NCI-H128 (cell line): ENCODE data around the gene OR2A1.
"Not testable (repeated sequence)": the region's sequence is repeated elsewhere in the genome, so short reads cannot be mapped to it uniquely, and the experiment has no call there.

Source experiments
- DNase-seq: peaks from one replicate; lab custom pipeline; 2025; ENCODE audit not compliant: unreplicated experiment; lab: John Stamatoyannopoulos, UW

OR2A1 gene, protein sequence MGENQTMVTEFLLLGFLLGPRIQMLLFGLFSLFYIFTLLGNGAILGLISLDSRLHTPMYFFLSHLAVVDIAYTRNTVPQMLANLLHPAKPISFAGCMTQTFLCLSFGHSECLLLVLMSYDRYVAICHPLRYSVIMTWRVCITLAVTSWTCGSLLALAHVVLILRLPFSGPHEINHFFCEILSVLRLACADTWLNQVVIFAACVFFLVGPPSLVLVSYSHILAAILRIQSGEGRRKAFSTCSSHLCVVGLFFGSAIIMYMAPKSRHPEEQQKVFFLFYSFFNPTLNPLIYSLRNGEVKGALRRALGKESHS

DNA sequence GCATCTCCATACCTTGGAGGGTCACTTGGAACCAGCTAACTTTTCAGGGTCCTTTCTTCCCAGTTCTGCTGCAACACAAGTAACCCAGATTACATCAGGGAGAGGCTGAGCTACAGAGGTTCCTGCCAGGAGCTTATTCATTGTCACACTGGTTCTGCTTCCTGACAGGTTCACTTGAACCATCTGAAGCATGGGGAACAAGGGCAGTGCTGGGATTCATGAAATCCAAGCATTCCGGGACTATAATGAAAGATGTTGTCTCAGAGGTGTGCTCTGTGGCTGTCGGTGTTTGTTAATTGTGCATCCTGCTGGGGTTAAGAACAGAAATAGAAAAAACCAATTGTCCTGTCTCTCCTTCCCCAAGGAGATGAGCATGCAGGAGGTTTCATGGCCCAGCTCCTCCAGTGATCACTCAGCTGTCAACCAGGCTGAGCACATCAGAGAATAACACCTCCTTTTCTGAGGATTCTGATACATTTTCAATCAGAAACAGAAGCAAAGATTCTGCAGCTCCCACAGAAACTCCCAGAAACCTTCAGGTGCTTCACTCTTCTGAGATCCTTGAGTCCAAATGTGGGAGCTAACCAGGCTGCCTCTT is at the start of gene OR2A1:
OR2A1 (plus strand) TSS at position 548 of the 598 bp plus-strand sequence. CDS start 5,706 bp downstream, outside the sequence.
- DNase-seq: not testable (repeated sequence)

DNA sequence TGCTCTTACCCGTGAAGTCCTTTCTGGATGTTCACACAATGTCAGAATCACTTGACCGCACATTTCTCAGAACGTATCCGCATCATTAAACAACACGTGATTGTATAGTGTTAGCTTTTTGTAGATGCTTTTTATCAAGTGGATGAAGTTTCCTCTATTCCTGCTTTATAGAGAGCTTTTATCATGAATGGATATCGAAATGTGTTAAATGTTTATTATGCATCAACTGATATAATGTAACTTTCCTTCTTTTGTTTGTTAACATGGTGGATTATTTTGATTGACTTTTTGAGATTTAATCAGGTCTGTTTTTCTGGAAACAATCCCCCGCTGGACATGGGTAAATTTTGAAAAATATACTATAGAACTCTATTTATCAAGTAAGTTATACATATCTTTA is 47.5 kb upstream of the OR2A1 start, which contains the start of gene OR2A7:
OR2A7 (minus strand) TSS at position 101 of the 400 bp plus-strand sequence. CDS start 5,164 bp downstream, outside the sequence.
- DNase-seq: not testable (repeated sequence)

- DNase-seq: not testable (repeated sequence)
These were observed 43.0 kb upstream of the OR2A1 start, which contains the start of gene CTAGE8 for GRCh38 chr7:144269188-144269587. CTAGE8 (minus strand) TSS chr7:144269288; CDS start chr7:144269250, 38 bp downstream.

DNA sequence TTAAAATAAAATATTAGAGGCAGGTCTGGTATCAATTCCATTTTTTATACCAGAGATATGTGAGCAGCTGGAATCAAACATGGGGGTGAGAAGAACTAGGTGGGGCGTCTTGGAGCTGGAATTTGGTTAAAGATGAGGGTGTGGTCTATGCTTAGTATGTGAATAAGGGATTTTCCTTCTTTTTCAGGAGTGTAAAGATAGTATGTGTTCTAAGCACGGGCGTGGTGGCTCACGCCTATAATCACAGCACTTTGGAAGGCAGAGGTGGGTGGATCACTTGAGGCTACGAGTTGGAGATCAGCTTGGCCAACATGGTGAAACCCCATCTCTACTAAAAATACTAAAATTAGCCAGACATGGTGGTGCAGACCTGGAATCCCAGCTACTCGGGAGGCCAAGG is 36.9 kb upstream of the OR2A1 start:
- DNase-seq: not testable (repeated sequence)

GRCh38 chr7:144280010-144280409 is 32.2 kb upstream of the OR2A1 start:
- not testable (repeated sequence) for DNase-seq

GRCh38 chr7:144281981-144282380 is 30.2 kb upstream of the OR2A1 start:
- not testable (repeated sequence) for DNase-seq

DNA sequence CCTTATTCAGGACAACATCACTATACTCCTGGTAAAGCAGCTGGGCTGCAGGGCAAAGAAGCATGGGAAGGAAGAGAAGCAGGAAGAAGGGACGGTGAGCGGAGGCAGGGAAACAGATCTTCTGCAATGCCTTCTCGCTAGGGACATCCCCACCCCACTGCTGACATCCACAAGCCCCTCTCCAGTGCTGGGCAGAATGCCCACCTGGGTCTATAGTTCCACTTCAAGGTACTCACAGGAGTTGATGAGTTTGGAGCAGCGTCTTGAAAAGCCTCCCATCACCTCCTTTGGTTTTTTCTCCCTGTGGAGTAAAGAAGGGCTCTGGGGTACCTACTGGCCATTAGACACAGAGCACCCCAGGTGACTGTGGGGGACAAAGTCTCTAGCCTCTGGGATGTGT is 29.7 kb upstream of the OR2A1 start:
- not testable (repeated sequence) for DNase-seq

DNA sequence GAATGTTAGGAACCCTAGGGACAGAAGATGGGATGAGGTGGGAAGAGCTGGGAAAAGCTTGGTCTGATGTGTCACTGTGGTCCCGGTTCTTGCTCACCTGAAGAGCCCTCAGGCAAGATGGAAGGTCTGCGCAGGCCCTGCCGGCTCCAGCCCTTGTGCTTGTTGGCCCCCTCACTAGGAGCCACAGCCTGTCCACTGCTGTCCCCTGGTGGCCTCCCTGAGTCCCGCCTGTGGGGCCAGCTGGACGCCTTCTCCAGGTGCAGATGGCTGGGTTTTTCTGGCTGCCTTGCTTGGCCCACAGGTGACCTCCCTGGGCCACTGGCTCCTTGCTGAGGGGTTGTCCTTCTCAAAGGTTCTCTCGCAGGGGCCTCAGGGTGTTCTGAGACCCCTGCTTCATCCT is 28.5 kb upstream of the OR2A1 start:
- DNase-seq: not testable (repeated sequence)

GRCh38 chr7:144287171-144287784 is 24.9 kb upstream of the OR2A1 start:
- not testable (repeated sequence) for DNase-seq

- DNase-seq: not testable (repeated sequence)
These were observed 20.6 kb upstream of the OR2A1 start for GRCh38 chr7:144291607-144292006.

- DNase-seq: not testable (repeated sequence)
These were observed 19.6 kb upstream of the OR2A1 start for GRCh38 chr7:144292384-144293161.

GRCh38 chr7:144293794-144294499 is 18.3 kb upstream of the OR2A1 start:
- not testable (repeated sequence) for DNase-seq

GRCh38 chr7:144302578-144303303 is 9.5 kb upstream of the OR2A1 start:
- not testable (repeated sequence) for DNase-seq

- DNase-seq: not testable (repeated sequence)
These were observed 8.6 kb upstream of the OR2A1 start for GRCh38 chr7:144303607-144304006.

- DNase-seq: not testable (repeated sequence)
These were observed 7.1 kb upstream of the OR2A1 start for GRCh38 chr7:144305156-144305555.

GRCh38 chr7:144309702-144310101 is 2.5 kb upstream of the OR2A1 start:
- DNase-seq: not testable (repeated sequence)

GRCh38 chr7:144311218-144311617 is 1.0 kb upstream of the OR2A1 start:
- DNase-seq: not testable (repeated sequence)

GRCh38 chr7:144317537-144317936 is 5.3 kb downstream of the OR2A1 start:
- DNase-seq: not testable (repeated sequence)

DNA sequence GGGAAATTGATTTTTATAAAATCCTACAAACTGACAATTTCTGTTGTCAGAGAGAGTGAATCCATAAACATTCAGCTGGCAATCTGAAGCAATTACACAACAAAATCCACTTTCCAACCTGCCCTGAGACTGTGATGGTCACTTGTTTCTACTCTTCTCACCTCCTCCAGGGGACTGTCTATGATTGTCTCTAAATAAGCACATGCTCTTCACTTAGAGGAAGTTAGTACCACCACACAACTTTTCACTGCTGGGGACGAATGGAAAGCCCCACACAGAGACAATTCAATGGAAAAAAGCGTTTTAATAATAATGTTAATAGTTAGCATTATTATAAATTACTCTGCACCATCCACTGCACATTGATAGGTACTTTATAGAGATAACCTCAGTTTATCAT is 7.3 kb downstream of the OR2A1 start:
- DNase-seq: not testable (repeated sequence)
